EL (cell line): ENCODE results near the gene SPATS2L.

Experiments used
- DNase-seq: peaks from one replicate; pipeline ENCODE4 v3.0.0-alpha.2; 2016

SPATS2L gene

DNA sequence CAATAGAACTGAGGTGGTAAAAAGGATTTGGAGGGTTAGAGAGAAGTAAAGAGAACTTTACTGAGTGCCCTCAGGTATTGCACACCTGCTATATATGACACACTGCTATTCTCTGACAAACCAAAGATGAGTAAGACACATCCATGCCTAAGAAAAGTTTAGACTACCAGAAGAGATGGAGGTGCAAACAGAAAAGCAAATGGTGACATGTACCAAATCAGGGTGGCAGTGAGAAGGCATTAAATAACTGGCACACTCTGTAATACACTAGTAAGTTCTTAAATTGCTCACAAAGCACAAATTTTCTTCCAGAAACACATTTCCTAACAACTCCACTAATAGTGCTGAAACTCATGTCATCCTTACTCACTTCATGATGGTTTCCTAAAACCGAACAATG is 114.8 kb downstream of the SPATS2L start:
- no peak for DNase-seq

DNA sequence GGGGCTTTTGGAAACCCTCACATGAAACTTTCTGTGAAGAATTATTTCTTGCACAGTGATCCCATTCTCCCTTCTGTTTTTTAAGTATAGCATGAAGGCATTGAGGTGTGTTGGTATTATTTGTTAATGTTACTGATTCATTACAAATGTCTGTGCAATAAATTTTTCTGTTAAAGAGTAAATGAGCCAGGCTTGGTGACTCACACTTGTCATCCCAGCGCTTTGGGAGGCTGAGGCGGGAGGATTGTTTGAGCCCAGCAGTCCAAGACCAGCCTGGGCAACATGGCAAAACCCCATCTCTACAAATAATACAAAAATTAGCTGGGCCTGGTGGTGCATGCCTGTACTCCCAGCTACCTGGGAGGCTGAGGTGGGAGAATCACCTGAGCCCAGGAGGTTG is 115.6 kb downstream of the SPATS2L start:
- DNase-seq: peak; percentile 31

DNA sequence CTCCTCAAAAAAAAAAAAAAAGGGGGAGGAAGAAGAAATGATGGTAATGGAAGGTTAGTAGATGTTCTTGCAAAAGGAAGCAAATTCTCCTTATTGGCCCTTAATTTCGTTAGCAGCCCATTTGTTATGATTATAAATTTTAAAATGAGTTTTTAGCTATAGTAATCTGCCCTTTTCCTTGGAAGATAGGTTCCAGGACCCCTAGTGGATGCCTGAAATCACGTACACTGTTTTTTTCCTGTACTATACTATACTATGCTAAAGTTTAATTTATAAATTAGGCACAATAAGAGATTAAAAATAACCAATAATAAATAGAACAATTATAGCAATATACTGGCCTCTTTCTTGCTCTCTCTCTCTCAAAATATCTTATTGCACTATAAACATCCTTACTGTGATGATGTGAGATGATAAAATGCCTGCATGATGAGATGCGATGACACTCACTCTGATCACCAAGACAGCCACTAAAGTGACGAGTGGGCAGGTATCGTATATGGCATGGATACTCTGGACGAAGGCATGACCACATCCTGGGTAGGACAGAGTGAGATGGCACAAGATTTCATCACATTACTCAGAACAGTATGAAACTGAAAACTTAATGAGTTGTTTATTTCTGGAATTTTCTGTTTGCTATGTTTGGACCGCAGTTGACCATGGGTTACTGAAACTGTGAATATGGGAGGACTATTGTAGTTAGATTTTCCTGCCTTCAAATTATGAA is 116.2 kb downstream of the SPATS2L start:
- DNase-seq: peak; percentile 42

DNA sequence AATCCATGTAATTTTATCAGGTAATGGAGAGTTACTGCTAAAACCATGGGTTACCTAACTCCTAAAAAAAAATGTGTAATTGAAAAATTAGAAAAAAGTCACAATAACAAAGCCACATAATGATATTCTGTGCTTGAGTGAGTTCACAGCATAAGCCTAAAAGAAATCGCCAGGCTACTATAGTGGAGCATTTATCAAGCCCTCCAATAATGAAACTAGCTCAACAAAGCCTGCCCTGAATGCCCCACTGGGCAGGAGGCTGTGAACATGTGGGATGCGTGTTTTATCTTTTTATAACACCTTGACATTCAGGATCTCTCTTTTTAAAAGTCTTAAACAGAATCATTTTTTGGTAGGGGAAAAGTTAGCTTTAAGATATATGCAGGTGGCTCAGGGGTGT is 117.0 kb downstream of the SPATS2L start:
- no peak for DNase-seq

DNA sequence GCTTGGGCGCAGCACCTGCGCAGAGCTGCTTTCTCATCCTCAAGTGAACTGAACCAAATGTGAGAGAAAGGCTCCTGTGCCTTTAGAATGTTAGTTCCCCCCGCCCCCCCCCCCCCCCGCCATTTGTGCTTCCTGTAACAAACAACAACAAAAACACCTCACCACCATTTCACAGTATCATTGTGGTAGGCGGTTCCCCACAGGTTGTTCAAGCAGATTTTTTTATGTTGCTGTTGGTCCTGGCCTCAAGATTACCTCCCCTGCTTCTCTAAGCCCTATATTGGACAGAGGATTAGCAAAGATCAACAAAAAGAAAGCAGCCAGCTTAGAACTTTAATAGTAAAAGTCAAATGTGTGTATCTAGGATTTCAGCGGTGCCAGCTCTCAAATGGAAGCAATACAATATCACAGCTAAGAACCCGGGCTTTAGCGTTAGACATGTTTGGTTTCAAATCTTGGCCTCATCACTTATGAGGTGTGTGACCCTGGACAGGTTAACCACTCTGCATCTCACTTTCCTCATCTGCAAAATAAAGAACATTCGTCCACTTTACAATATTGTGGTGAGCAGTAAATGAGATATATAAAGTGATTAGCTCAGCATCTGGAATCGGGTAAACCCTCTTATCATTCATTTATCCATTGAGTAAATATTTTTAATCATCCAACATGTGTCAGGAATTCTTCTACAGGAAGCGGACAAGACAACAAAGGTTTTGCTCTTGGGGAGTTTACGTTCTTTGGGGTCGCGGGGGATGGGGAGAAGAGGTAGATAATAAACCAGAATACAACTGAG is 118.7 kb downstream of the SPATS2L start:
- no peak for DNase-seq

DNA sequence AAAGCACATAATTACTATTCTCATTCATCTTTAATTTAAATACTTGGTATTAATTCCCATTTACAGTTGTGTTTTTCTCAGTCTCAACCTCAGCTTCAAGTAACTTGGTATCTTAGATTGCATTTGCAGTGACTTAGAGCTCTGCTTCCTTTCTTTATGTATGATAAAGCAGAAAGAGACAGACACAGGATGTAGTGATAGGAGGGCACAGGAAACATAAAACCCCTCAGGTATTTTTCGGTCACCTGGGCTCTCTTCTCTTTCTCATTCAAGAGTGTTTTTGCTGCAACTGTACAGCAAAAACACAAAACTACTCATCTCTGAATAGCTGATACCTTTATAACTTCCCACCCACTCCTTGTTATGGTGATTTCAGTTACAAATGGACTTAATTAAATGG is 120.3 kb downstream of the SPATS2L start:
- DNase-seq: no peak

DNA sequence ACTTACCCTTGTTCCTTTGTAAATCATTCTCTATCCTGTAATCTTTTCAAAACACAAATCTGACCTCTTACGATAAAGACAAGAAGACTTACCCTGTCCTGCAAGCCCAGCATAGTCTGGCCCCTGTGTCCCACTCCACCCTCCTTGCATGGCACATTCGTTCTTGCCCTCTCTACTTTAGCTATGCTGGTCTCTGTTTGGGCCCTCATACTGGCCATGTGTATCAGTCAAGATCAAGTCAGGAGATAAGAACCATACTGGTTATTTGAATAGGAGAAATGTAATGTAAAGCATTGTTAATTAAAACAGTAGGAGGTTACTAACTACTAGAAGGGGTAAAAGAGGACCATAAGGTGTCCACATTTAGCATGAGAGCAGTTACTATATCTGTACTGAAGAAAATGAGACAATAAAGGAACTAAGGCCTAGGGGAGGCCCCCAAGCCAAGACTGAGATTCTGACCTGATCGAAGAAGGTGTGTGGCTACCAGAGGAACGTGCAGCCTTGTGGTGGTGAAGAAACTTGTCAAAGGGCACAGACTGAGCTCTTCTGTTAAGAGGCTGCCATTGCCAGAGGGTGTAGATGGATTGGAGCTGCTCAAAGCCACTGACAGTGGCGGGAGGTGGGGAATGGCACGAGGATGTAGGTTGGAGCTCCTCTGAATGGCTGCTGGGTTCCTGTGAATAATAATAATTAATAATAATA is 122.6 kb downstream of the SPATS2L start:
- DNase-seq: no peak

DNA sequence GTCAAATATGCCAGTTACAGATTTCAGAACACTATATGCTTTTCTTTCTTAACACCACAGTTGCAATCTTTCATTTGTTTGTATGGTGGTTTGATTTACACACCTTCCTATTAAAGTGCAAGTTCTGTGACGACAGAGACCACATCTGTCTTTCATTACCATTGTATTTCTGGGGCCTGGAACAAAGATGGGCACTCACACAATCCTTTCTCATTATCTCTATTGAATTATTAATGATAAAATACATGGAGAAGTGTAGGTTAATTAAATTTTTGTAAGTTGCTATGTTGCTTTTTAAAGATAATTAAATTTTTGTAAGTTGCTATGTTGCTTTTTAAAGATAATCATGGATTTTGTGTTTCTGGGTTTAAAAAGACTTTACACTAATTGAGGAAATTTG is 123.5 kb downstream of the SPATS2L start:
- DNase-seq: no peak

DNA sequence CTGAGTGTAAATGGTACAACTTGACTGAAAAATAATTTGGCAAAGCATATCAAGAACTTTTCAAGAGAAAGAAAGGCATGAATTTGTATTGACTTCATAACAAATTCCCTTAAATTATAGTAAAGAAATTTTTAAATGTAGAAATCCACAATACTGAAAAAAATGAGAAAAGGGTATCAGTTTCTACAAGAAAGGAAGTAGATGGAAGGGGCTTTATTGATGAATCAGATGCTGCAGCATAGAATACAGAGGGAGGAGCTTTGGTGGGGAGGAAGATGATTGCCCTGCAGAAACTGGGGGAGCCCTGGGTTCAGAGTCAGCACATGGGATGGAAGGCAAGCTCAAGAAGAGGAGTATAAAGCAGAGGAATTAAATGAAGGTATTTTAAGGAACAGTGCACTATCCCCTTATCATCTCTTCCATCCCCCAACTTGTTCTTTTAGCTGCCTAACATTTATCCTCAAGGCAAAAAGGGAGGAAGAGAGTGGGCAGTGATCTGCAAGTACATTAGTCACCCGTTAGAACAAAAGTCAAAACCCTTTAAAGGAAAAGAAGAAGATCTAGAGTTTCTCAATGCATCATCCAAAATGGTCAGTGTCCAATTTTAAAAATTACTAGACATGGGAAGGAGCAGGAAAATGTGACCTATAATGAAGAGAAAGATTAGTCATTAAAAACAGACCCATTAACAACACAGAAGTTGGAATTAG is 125.7 kb downstream of the SPATS2L start:
- DNase-seq: peak; percentile 50

DNA sequence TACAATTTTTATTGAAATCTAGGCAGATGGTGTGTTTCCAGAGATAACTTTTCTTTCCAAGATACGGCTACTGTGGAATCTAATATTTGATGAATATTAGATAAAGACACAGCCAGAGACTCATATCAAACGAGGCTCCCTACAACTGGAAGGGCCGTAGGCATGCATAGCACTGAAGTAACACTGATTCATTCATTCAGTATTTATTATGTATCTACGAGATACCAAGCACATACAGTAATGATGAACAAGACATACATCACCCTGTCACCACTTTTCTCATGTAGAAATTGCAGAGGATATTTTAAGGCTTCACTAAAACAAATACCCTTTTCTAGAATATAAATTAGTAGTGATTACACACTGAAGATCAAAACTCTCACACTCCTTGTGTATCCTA is 128.9 kb downstream of the SPATS2L start:
- peak; percentile 80 for DNase-seq

DNA sequence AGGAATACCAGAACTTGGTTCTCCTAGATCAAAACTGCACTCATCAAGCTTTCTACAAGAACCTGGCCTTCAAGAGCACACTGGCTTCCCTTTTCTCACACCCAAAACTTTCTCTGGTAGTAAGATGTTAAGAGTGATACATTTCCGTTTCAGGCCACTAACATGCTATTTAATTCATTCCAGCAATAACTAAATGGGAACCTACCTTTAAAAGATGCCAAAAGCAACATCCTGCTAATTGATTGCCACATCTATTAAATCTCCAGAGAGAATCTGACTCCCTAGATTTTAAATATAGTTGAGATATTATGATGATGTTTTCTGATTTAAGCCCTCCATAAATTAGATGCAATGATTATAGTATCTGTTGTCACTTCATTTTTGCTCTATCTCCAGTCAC is 131.8 kb downstream of the SPATS2L start:
- no peak for DNase-seq

DNA sequence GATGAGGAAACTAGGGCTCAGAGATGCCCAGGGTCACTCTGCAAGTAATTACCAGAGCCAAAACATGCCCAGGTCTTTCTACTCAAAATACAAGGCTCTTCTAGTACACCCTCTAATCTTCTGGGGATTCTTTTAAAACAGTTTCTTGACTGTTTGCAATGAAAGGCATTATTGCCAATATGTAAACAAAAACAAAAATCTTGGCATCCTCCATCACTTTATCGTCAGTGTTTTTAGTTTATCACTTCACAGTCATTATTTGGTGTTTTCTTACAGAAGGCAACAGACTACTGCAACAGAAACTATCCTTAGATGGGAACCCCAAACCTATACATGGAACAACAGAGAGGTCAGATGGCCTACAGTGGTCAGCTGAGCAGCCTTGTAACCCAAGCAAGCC is 132.4 kb downstream of the SPATS2L start:
- no peak for DNase-seq

DNA sequence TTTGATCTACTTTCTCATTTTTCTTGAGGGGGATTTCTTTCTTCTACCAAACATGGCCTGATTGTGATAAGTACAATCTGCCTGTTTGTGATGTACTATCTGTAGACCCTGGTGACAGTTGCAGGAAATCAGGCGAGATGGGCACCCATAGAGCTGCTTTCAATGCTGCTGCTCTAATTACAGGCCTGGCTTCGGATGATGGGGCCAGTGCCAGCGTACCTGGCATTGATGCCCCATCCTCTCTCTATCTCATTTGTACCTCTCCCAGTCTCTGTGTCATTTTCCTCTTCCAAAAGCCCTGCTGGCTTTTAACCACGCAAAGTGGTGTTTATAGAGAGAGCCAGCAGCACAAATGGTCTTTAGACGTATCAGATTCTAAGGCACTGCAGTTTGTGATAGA is 133.5 kb downstream of the SPATS2L start:
- DNase-seq: no peak

DNA sequence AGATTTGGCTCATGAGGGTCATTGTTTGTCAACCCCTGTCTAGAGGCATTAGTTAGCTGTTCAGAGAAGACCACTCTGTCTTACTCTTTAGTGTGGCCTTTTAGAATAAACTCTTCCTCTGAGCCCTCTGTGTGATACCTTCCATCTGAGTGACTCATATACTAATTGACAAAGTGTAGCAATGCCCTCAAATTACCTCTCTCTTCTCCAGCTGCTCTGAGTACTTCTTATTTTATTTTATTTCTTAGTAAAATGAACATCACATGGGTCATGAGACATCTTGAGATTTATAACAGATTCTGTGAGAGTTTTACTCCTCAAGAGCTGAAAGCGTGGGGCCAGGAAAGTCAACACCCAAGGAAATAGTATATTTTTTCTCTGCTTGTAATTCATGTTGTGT is 136.0 kb downstream of the SPATS2L start:
- DNase-seq: peak; percentile 59

DNA sequence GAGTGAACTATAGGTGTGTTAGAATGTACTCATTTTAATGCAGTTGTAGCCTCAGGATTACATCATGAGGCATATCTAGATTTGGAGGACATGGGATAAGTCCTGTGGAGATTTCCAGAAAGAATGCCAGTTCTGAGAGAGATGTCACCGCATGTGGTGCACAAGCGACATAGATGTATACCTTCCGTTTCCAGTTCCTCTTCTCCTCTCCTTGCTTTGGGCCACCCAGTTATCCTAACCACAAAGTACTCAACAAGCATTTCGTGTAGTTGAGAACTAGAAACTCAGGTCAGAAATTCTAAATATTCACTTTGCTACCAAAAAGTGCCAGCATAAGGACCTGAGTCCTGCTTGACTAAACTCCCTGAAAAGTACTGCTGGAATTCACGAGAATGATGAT is 136.9 kb downstream of the SPATS2L start:
- no peak for DNase-seq

DNA sequence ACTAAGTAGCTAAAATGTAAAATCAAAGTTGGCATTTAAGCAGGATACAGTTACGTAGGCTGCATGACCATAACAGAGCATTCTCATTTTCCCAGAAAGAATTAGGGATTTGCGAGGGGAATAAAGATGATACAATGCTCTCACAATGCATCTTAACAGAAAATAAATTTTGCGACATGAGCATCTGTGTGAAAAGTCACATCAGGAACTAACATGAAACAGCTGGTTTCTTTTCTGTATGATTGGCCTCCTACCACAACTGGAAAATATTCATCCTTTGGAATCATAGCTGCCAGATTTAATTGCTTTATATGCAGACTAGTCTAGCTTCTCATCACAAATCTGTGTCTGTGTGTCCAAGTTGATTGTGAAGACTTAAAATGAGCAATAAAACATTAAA is 137.4 kb downstream of the SPATS2L start:
- DNase-seq: no peak

DNA sequence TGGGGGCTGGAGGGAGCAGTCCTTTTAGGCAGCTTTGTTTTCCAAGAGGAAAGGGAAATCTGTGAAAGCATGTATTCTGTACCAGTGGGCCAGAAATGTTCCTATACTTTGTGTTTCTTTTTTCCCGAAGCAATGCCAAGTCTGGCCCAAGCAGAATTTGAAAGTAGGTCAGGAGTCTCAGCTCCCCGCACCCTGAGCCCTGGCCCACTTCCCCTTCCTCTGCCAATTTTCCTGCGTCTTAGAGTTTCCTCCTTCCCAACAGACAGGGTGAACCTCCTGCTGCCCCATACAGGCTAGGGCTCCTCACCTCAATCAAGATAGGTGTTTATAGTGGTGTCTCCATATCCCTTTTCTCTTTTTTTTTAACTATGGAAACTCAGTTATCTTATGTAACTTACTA is 138.0 kb downstream of the SPATS2L start:
- DNase-seq: no peak

DNA sequence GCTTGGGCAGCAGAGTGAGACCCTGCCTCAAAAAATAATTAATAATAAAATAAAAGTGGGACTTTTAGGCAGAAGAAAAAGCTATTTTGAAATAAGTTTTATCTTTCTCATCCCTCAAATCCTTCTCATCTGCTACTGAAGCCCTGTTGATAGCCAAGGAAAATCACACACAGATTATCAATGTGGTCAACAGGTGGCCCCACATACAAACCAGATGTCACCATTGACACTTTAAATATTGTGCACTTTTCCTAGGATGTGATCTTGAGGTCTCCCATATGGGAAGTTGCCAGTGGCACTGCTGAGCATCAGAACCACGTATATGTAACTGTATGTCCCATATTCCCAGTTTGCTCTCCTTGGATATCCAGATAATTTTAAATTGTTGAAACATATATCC is 138.8 kb downstream of the SPATS2L start:
- no peak for DNase-seq

DNA sequence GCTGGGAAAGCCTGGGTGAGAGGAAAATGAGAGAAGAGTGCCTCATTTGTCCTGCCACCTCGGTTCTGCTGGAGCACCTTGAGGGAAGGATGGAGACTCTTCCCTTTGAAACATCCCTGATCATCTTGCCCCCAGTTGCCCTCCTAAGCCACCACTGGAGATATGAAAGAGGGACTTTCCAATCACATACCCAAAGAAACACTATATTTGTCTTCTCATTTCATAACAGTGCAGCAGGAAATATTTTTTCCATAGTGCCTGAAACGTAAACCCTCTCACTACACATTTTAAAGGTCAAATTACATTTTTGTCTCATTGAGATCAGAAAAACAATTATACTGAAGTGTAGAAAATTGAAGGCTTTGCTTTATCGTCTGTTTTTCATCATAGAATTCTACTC is 140.1 kb downstream of the SPATS2L start:
- DNase-seq: no peak

DNA sequence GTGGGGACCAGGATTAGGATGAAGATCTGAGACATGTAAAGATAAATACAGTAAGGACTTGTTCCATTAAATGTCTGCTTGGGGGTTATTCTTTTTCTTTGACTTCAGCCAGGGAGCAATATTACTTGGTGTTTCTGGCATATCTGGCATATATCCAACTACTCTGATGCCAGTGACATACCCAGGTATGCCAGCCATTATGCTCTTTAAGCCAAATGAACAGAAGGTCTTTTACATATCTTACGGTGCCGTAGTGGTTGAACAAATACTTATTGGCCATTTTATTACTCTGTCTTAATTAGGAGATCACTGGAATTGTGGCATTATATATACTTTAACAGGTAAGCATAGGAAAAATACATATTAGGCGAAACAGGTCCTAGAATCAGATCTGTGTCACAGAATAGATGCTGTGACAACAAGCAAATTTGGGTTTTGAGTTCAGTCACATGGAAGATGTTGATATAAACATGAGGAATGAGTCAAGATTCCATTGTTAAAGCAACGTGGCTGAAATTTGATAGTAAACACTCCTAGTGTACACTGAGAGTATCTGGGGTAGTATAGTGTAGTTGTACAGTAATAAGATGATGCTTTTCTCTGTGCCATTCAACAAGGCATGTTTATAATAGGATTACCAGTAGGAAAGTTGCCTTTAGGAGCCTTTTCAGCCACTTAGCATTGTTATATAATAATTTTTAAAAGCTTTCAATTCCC is 140.8 kb downstream of the SPATS2L start:
- no peak for DNase-seq

DNA sequence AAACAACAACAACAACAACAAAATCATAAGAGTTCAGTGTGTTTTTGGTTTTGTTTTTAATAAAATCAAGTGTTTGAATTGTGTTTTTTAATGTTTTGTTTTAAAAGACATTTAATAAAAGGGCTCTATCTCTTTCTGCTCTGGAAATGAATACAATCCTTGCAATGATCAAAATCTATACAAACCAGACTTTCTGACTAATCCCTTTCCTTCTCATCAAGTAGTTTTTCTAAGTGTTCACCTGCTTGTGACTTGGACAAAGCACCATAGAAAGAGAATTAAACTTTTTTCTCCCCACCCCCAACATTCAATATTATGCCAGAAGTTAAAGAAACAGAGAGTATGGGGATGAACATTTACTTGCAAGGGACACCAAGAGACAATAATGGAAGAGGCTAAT is 142.0 kb downstream of the SPATS2L start:
- no peak for DNase-seq

DNA sequence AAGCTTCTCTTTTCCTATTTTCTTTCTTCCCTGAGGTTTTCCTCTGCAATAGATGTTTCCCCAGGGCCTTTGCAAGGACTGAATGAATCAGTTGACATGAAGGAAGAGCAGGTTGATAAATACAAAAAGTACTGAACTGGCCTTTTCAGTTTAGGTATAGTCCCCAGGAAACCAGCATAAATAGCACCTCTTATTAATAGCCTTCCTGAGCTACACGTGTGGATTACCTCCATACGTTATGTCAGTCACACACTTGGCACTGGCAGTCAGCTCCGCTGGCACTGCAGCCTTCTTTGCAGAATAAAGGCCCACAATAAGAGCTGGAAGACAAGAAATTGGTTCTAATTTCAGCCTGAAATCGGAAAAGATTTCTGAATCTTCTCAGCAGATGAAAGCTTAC is 142.7 kb downstream of the SPATS2L start:
- no peak for DNase-seq

DNA sequence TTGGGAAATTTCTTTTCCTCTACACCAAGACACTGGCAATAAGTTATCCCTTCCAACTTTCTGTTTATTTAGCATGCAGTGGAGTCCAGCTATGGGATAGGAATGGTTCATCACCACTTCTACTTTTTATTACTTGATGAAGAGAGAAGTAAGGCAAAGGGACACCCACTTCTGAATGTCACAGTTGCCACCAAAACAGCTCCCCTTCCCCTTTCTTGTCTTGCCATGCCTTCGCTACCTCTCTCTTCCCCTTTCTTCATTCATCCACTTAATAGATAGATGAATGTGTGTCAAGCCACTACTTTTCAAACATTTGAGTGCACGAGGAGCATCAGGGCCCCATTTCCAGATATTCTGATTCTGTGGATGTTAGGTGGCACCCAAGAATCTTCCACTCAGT is 143.8 kb downstream of the SPATS2L start:
- DNase-seq: no peak
